Gastrocnemius medialis (tissue), 4 donors: ENCODE measurements around the gene EFCAB9. TPM values are rescaled to one million over a fixed set of nuclear protein-coding genes. Genes with fewer than 3 reads are reported as not detected.
"Not testable (repeated sequence)": the region's sequence is repeated elsewhere in the genome, so short reads cannot be mapped to it uniquely, and the experiment has no call there.

Experiments used
- ATAC-seq, 2 donors: fragments of 150-250 bp; one replicate each; pipeline ENCODE4 v1.9.1; 2016
- DNase-seq, 2 donors: peaks; one replicate each; pipeline ENCODE4 v3.0.0-alpha.2; 2019
- H3K27ac ChIP-seq, 4 donors: fragments of 200-600 bp; sonication (generic); 1 replicate in 1 of 4; 2 replicates in 3 of 4; pipeline ENCODE4 v1.5.1; 2016 to 2018; ENCODE audit warnings: mild to moderate bottlenecking in 2 of 4, moderate library complexity in 1 of 4
- H3K27me3 ChIP-seq, 3 donors: fragments of 200-600 bp; sonication (generic) in 2 of 3; 1 replicate in 1 of 3; 2 replicates in 2 of 3; pipeline versions ENCODE4 v1.5.1 to v1.6.0; 2016 to 2019; ENCODE audit warnings: mild to moderate bottlenecking in 1 of 3, moderate library complexity in 1 of 3
- H3K36me3 ChIP-seq, 2 donors: fragments of 200-600 bp; sonication (generic) in 1 of 2; one replicate each; pipeline ENCODE4 v1.5.1; 2017 to 2018
- H3K4me1 ChIP-seq, 2 donors: fragments of 200-600 bp; sonication (generic) in 1 of 2; one replicate each; pipeline ENCODE4 v1.5.1; 2016 to 2017; ENCODE audit warnings: mild to moderate bottlenecking in 2 of 2
- H3K4me3 ChIP-seq, 4 donors: fragments of 200-600 bp; sonication (generic) in 3 of 4; 1 replicate in 1 of 4; 2 replicates in 3 of 4; pipeline ENCODE4 v1.5.1; 2016 to 2019; ENCODE audit warnings: mild to moderate bottlenecking in 2 of 4
- H3K9me3 ChIP-seq, 3 donors: fragments of 200-600 bp; sonication (generic) in 2 of 3; 1 replicate in 1 of 3; 2 replicates in 2 of 3; pipeline ENCODE4 v1.5.1; 2016 to 2019
- POLR2A ChIP-seq, 2 donors: fragments of 450-650 bp; IDR thresholded peaks; one replicate each; pipeline ENCODE4 v1.6.1; 2017; ENCODE audit warnings: antibody characterized with exemption in 2 of 2, mild to moderate bottlenecking in 2 of 2, moderate library complexity in 2 of 2
- in situ Hi-C, 4 donors: fragments of 200-750 bp; cut with MboI; loops; one replicate each; pipeline versions ENCODE4 v1.15.0 to v1.8.0; 2017; ENCODE audit warnings: low sequenced_read_pairs in 4 of 4
- intact Hi-C: fragments of 100-400 bp; cut with DNase I; formaldehyde crosslinking; loops from one replicate; pipeline ENCODE4 v1.15.1; 2023; ENCODE audit warnings: low total_unique reads
- total RNA-seq, 4 donors: library from RNA; depleted of rRNA; stranded (reverse); fragments of >200 nt; gene quantifications; one replicate each; pipeline versions ENCODE4 v1.1.0 to v1.2.3, GENCODE V29; 2016
- TF ChIP-seq, protein P1 (sequence below), 5 experiments: fragments of 450-650 bp in 3 of 5; fragments of 200-600 bp in 2 of 5; sonication (generic) in 2 of 5; IDR thresholded peaks in 4 of 5; conservative IDR thresholded peaks in 1 of 5; 1 replicate in 4 of 5; 2 replicates in 1 of 5; pipeline ENCODE4 v1.5.1; 2016 to 2019; ENCODE audit warnings: antibody characterized with exemption in 5 of 5, mild to moderate bottlenecking in 3 of 5, moderate library complexity in 3 of 5

The EFCAB9 gene
- total RNA-seq, 4 donors from 2014 or later = not detected

DNA sequence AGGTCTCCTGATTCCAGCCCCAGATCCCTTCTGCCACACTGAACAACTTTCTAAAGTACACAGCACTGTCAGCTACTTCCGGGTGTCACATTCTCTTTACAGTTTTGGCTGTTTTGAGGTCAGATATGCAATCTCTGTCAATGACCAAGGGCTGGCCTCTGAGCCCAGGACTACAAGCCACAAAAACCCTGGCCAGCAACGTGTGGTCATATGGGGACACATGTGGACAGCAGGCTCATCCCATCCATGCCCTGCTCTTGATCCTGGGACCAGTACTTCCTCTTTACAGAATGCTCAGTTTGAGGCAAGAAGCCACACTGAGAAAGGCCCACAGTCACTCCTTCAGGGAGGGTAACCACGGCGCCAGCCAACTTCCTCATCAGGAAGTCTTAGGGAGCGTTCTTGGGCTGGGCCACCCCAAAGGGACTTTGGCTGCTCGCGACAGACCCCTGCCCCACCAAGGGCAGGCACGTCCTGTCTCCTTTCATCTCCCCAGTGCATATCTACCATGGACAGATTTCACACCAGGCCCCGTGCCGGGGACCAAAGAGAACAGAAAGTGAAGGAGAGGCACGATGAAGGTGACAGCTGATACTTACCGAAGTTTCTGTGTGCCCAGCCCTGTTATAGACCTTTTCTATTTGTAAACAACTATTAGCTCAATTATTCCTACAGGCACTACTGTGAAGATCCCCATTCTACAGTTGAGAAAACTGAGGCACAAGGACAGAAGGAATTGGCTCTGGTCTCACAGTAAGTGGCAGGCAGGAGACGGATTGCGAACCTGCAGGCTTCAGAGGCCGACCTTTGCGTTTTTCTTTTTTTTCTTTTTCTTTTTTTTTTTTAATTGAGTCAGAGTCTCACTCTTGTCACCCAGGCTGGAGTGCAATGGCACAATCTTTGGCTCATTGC is 43.2 kb upstream of the EFCAB9 start:
- Histone ChIP-seq H3K9me3 (no peaks in the 10 kb centered on the region), H3K4me1 (no peaks in the 10 kb centered on the region), H3K36me3 (peaks cover 0 to under 1% of the 10 kb centered on the region in 2 donors), H3K4me3 (no peak overlapping the region), H3K27ac (peak overlapping the region in 2 of 4 donors; percentile 10 to 38), H3K27me3 (no peaks in the 10 kb centered on the region)
- in situ Hi-C loops = no loop called here
- ATAC-seq (peak; percentile 36 to 46), DNase-seq (peak; percentile 27 to 50)
- TF ChIP-seq POLR2A (IDR thresholded peaks at IDR 0.05) = no peak
- TF ChIP-seq, protein P1, sequence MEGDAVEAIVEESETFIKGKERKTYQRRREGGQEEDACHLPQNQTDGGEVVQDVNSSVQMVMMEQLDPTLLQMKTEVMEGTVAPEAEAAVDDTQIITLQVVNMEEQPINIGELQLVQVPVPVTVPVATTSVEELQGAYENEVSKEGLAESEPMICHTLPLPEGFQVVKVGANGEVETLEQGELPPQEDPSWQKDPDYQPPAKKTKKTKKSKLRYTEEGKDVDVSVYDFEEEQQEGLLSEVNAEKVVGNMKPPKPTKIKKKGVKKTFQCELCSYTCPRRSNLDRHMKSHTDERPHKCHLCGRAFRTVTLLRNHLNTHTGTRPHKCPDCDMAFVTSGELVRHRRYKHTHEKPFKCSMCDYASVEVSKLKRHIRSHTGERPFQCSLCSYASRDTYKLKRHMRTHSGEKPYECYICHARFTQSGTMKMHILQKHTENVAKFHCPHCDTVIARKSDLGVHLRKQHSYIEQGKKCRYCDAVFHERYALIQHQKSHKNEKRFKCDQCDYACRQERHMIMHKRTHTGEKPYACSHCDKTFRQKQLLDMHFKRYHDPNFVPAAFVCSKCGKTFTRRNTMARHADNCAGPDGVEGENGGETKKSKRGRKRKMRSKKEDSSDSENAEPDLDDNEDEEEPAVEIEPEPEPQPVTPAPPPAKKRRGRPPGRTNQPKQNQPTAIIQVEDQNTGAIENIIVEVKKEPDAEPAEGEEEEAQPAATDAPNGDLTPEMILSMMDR (IDR thresholded peaks at IDR 0.05 in 4 of 5, conservative IDR thresholded peaks at IDR 0.05 in 1 of 5) = no peak
- intact Hi-C loops = no loop called here

DNA sequence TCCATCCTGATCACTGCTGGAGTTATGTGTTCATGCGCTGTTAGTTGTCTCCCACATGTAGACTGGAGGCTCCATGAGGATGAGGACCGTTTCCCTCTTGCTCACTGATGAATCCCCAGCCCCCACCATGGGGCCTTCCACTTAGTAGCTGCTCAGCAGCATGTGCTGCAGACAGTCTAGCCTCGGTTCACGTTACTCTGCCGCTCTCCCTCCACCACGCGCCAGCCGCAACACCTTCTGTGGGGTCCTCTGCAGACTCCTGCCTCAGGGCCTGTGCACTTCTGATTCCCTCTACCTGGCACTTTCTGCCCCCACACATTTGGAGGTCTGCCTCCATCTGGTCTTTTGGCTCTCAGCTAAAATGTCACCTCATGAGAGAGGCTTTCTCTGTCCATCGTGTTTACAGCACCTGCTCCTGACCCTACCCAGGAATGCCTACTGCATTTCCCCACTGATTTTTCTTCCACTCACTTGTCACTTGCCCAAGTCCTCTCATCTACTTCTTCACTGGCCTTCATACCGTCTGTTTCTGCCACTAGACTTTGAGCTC is 42.2 kb upstream of the EFCAB9 start:
- in situ Hi-C loops (no loop called here), intact Hi-C loops (no loop called here)
- no peak for ATAC-seq
- DNase-seq = no peak
- Histone ChIP-seq H3K4me3 (no peak overlapping the region), H3K9me3 (no peaks in the 10 kb centered on the region), H3K27ac (no peak overlapping the region), H3K4me1 (no peaks in the 10 kb centered on the region), H3K27me3 (no peaks in the 10 kb centered on the region), H3K36me3 (peaks cover 0 to 8% of the 10 kb centered on the region in 2 donors)
- TF ChIP-seq, protein P1 (IDR thresholded peaks at IDR 0.05 in 4 of 5, conservative IDR thresholded peaks at IDR 0.05 in 1 of 5) = no peak
- no peak for TF ChIP-seq POLR2A (IDR thresholded peaks at IDR 0.05)

DNA sequence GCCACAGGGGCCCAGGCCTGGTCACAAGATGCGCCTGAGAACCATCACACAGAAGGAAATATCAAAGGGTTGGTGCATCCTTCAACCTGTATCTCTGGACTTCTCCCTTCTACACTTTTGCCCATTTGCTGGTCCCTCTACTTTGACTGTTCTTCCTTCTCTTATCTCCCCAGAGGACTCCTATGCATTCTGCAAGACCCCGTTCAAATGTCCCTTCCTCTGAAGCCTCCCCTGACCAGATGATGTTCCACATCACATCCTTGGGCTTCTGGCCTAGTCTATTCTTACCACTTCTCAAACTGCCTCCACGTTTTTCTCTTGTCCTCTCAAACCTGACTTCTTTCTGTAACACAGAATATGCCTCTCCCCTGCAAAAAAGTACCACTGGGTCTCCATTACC is 40.3 kb upstream of the EFCAB9 start:
- Histone ChIP-seq H3K4me3 (no peak overlapping the region), H3K9me3 (no peaks in the 10 kb centered on the region), H3K4me1 (peaks cover 0 to 4% of the 10 kb centered on the region in 2 donors), H3K27ac (no peak overlapping the region), H3K27me3 (no peaks in the 10 kb centered on the region), H3K36me3 (peaks cover 0 to 8% of the 10 kb centered on the region in 2 donors)
- in situ Hi-C loops = no loop called here
- DNase-seq (no peak), ATAC-seq (no peak)
- TF ChIP-seq, protein P1 (IDR thresholded peaks at IDR 0.05 in 4 of 5, conservative IDR thresholded peaks at IDR 0.05 in 1 of 5) = no peak
- TF ChIP-seq POLR2A (IDR thresholded peaks at IDR 0.05) = no peak
- intact Hi-C loops = no loop called here

DNA sequence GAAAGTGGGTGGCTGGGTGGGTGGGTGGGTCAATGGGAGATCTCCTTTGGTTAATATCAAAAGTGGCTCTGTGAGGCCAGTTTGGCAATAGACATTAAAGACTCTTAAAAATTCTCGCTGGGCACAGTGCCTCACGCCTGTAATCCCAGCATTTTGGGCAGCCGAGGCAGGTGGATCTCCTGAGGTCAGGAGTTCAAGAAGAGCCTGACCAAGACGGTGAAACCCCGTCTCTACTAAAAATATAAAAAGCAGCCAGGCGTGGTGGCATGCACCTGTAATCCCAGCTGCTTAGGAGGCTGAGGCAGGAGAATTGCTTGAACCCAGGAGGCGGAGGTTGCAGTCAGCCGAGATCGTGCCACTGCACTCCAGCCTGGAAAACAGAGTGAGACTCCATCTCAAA is 38.9 kb upstream of the EFCAB9 start:
- DNase-seq, H3K27me3 ChIP-seq, H3K27ac ChIP-seq, H3K36me3 ChIP-seq, H3K4me1 ChIP-seq, in situ Hi-C loops, ATAC-seq, H3K9me3 ChIP-seq, H3K4me3 ChIP-seq, intact Hi-C loops: not testable (repeated sequence)

DNA sequence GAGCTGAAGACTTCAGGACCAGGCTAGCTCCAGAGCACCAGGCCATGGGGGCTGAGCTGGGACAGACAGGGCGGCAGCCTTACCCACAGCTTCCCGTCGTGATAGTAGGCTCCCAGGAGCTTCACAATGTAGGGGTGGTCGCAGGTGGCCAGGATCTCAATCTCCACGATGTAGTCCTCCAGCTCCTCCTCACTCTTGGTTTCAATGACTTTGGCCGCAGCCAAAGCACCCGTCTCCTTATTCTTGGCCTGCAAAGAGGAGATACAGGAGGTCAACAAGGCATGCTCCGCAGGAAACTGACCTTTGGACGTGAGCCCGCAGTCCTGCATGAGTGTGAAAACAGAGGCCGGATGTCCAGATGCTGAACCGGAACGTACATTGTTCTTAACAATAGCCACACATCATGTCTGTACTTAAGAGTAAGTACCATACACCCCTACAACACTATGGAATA is 37.4 kb upstream of the EFCAB9 start:
- Histone ChIP-seq H3K4me3 (no peak overlapping the region), H3K9me3 (no peaks in the 10 kb centered on the region), H3K27ac (peak overlapping the region in 3 of 4 donors; percentile 58 to 66 (median 60)), H3K27me3 (no peaks in the 10 kb centered on the region), H3K36me3 (peaks cover 0 to 8% of the 10 kb centered on the region in 2 donors), H3K4me1 (peaks cover 0 to 4% of the 10 kb centered on the region in 2 donors)
- intact Hi-C loops (no loop called here), in situ Hi-C loops (no loop called here)
- TF ChIP-seq, protein P1 (IDR thresholded peaks at IDR 0.05 in 4 of 5, conservative IDR thresholded peaks at IDR 0.05 in 1 of 5) = no peak
- TF ChIP-seq POLR2A (IDR thresholded peaks at IDR 0.05) = no peak
- ATAC-seq (peak; percentile 49 to 70), DNase-seq (no peak)
